ENCODE data around the gene SRP68.
A peak's percentile ranks its signal among the peaks of the same experiment; 100 is the strongest.
"Not testable (repeated sequence)": the region's sequence is repeated elsewhere in the genome, so short reads cannot be mapped to it uniquely, and the experiment has no call there.

SRP68 gene

DNA sequence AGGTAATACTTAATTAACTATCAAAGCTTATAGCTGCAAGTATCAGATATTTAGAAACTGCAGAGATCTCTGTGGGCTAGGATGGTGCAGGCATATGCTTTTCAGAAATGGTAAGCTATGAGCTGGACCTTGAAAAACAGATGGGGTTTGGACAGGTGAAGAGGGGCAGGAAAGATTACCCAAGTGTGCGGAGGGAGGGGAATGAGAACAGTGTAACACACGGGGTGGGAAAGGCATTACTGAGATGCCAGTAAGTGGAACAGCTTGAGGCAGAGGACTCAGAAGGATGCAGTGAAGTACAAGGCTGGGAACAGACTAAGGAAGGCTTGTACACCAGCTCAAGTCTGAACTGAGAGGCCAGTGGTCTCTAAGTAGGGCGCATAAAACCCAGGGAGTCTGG lies 23.1 kb downstream of the SRP68 start:
- H3K4me3 ChIP-seq (ENCODE audit: low read length): no peak overlapping the region
- DNase-seq (ENCODE audit: low read depth): no peak
- no peak for TF ChIP-seq CTCF (conservative IDR thresholded peaks at IDR 0.05; ENCODE audit: low read depth, low read length)

GRCh38 chr17:76048711-76049110 lies 23.6 kb downstream of the SRP68 start:
- no peak overlapping the region for H3K4me3 ChIP-seq (ENCODE audit: low read length)
- TF ChIP-seq CTCF (conservative IDR thresholded peaks at IDR 0.05; ENCODE audit: low read depth, low read length): no peak
- DNase-seq (ENCODE audit: low read depth): no peak

- no peak overlapping the region for H3K4me3 ChIP-seq (ENCODE audit: low read length)
- no peak for TF ChIP-seq CTCF (conservative IDR thresholded peaks at IDR 0.05; ENCODE audit: low read depth, low read length)
- DNase-seq (ENCODE audit: low read depth): no peak
Measured at GRCh38 chr17:76048025-76048605, 24.2 kb downstream of the SRP68 start.

GRCh38 chr17:76046064-76046463 lies 26.3 kb downstream of the SRP68 start:
- DNase-seq (ENCODE audit: low read depth): peak; percentile 45
- no peak for TF ChIP-seq CTCF (conservative IDR thresholded peaks at IDR 0.05; ENCODE audit: low read depth, low read length)
- H3K4me3 ChIP-seq (ENCODE audit: low read length): no peak overlapping the region

GRCh38 chr17:76044475-76045007 lies 27.8 kb downstream of the SRP68 start:
- DNase-seq (ENCODE audit: low read depth); H3K4me3 ChIP-seq (ENCODE audit: low read length): not testable (repeated sequence)

- H3K4me3 ChIP-seq (ENCODE audit: low read length); DNase-seq (ENCODE audit: low read depth): not testable (repeated sequence)
Measured at GRCh38 chr17:76042868-76043267, 29.4 kb downstream of the SRP68 start.

- TF ChIP-seq CTCF (conservative IDR thresholded peaks at IDR 0.05; ENCODE audit: low read depth, low read length): no peak
- no peak for DNase-seq (ENCODE audit: low read depth)
- H3K4me3 ChIP-seq (ENCODE audit: low read length): no peak overlapping the region
Measured at GRCh38 chr17:76040376-76040775, 31.9 kb downstream of the SRP68 start.

GRCh38 chr17:76039121-76039520 lies 33.2 kb downstream of the SRP68 start:
- TF ChIP-seq CTCF (conservative IDR thresholded peaks at IDR 0.05; ENCODE audit: low read depth, low read length): no peak
- no peak for DNase-seq (ENCODE audit: low read depth)
- no peak overlapping the region for H3K4me3 ChIP-seq (ENCODE audit: low read length)
